ENCODE measurements around the gene ADGRL3. TPM values are rescaled to one million over a fixed set of nuclear protein-coding genes. Genes with fewer than 3 reads are reported as not detected.

ADGRL3 gene
- total and polyA plus RNA-seq, 12 donors: 2.4 to 182 (median 22.1) TPM

- Histone ChIP-seq H3K4me3 (no peak overlapping the region), H3K27ac (no peak overlapping the region), H3K36me3 (replicated peaks in 1 of 2) (no peaks in the 10 kb centered on the region), H3K27me3 (no peaks in the 10 kb centered on the region), H3K4me1 (replicated peaks in 1 of 2) (no peaks in the 10 kb centered on the region), H3K9me3 (replicated peaks in 1 of 3) (no peaks in the 10 kb centered on the region)
- no peak for DNase-seq
- no peak for TF ChIP-seq CTCF (IDR thresholded peaks at IDR 0.05)
- no peak for TF ChIP-seq POLR2A (IDR thresholded peaks at IDR 0.05)
- 71 to 90% (median 82%) methylated on average over 3 of the region's 3 CpGs for WGBS, 4 donors
- intact Hi-C loops (cut with DNase I): no loop called here
Measured at GRCh38 chr4:61545902-61546480, 345.9 kb downstream of the ADGRL3 start.

DNA sequence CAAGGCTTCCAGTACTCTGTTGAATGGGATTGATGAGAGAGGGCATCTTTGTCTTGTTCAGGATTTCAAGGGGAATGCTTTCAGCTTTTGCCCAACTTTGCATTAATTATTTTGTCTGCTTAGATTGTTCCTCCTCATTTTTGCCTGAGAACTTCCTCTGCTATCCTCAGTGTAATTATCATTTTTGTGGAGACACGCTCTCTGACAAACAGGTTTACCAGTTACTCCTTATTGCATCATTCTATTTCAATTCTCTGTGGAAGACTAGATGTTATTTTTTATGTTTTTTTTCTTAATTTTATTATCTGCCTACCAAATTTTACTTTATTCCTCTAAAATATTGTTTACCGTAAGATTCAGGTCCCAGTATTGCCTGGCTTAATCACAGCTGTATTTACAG lies 349.2 kb downstream of the ADGRL3 start:
- 93 to 96% (median 95%) methylated on average over 2 of the region's 2 CpGs for WGBS, 4 donors

DNA sequence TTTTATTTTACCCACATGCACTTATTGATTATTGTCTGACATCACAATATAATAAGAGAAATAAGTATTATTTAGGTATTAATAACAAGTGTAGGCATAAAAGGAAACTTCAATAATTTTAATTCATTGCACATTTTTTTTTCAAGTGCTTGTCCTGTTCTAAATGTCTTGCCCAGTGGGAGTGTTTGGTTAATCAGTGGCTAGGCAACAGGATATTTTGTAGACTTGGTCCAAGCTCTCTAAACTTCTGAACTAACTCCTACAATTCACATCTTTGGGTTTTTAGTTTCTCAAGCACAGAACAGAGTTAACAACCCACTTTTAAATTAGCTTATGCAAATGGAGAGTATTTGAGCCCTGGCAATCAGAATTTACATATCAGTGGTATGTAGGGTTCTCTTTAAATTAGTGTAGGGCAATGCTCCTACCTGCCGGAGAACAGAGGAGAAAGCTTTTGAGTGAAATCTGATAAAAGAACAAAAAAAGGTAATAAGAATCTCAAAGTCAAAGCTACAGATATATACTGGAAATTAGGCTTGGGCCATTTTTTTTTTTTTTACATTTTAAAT lies 353.5 kb downstream of the ADGRL3 start:
- TF ChIP-seq CTCF (IDR thresholded peaks at IDR 0.05) (no peak), POLR2A (IDR thresholded peaks at IDR 0.05) (no peak)
- Histone ChIP-seq H3K9me3 (replicated peaks in 1 of 3) (no peaks in the 10 kb centered on the region), H3K4me1 (replicated peaks in 1 of 2) (peaks cover 20 to 26% of the 10 kb centered on the region in 2 donors), H3K4me3 (no peak overlapping the region), H3K36me3 (replicated peaks in 1 of 2) (no peaks in the 10 kb centered on the region), H3K27ac (no peak overlapping the region), H3K27me3 (no peaks in the 10 kb centered on the region)
- intact Hi-C loops (cut with DNase I): no loop called here
- WGBS, 4 donors: 95 to 100% (median 99%) methylated on average over 1 of the region's 1 CpG
- DNase-seq: no peak

More for the DNA sequence above, 349.2 kb downstream of the ADGRL3 start:
- TF ChIP-seq CTCF (IDR thresholded peaks at IDR 0.05) (no peak), POLR2A (IDR thresholded peaks at IDR 0.05) (no peak)
- no peaks in the 10 kb centered on the region for H3K36me3 ChIP-seq (replicated peaks in 1 of 2)
- intact Hi-C loops (cut with DNase I): no loop called here
- no peaks in the 10 kb centered on the region for H3K27me3 ChIP-seq
- no peak for DNase-seq
- H3K4me1 ChIP-seq (replicated peaks in 1 of 2): no peaks in the 10 kb centered on the region
- H3K27ac ChIP-seq: no peak overlapping the region
- no peak overlapping the region for H3K4me3 ChIP-seq
- H3K9me3 ChIP-seq (replicated peaks in 1 of 3): no peaks in the 10 kb centered on the region

DNA sequence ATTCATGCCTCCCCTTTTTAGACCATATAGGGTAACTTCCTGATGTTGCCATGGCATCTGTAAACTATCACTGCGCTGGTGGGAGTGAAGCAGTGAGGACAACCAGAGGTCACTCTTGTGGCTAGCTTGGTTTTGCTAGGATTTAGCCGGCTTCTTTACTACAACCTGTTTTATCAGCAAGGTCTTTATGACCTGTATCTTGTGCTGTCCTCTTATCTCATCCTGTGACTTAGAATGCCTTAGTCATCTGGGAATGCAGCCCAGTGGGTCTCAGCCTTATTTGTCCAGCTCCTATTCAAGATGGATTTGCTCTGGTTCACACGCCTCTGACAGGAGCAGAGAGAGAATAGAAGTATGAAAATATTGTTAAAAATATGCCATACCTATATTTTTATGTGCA lies 355.7 kb downstream of the ADGRL3 start:
- no peak overlapping the region for H3K4me3 ChIP-seq
- H3K9me3 ChIP-seq (replicated peaks in 1 of 3): no peaks in the 10 kb centered on the region
- peaks cover 20 to 26% of the 10 kb centered on the region in 2 donors for H3K4me1 ChIP-seq (replicated peaks in 1 of 2)
- peak; percentile 60 to 85 (median 73) for DNase-seq
- H3K27me3 ChIP-seq: no peaks in the 10 kb centered on the region
- no peaks in the 10 kb centered on the region for H3K36me3 ChIP-seq (replicated peaks in 1 of 2)
- WGBS, 4 donors: 23 to 31% (median 27%) methylated on average over 3 of the region's 3 CpGs
- H3K27ac ChIP-seq: peak overlapping the region in 3 of 5 donors; percentile 9 to 26 (median 25)
- no peak for TF ChIP-seq CTCF (IDR thresholded peaks at IDR 0.05)
- peak in 1 of 2 donors; percentile 13 for TF ChIP-seq POLR2A (IDR thresholded peaks at IDR 0.05)
- intact Hi-C loops (cut with DNase I): no loop called here

Measured in adrenal gland (tissue), 12 donors.